ENCODE measurements around the gene TUBB.
"Not testable (repeated sequence)": the region's sequence is repeated elsewhere in the genome, so short reads cannot be mapped to it uniquely, and the experiment has no call there.

The TUBB gene

GRCh38 chr6:30719356-30719755 lies 796 bp upstream of the TUBB start:
- no peak for DNase-seq (ENCODE audit: low read depth)

GRCh38 chr6:30720738-30721197 lies 616 bp downstream of the TUBB start:
- DNase-seq (ENCODE audit: low read depth) = no peak

- DNase-seq (ENCODE audit: low read depth) = peak; percentile 88
Measured at GRCh38 chr6:30721198-30722024, 1.3 kb downstream of the TUBB start.

- DNase-seq (ENCODE audit: low read depth) = not testable (repeated sequence)
Measured at GRCh38 chr6:30722025-30722279, 1.8 kb downstream of the TUBB start.

GRCh38 chr6:30722280-30723112 lies 2.3 kb downstream of the TUBB start:
- DNase-seq (ENCODE audit: low read depth) = peak; percentile 81

- DNase-seq (ENCODE audit: low read depth) = not testable (repeated sequence)
Measured at GRCh38 chr6:30723159-30723842, 3.1 kb downstream of the TUBB start.

- not testable (repeated sequence) for DNase-seq (ENCODE audit: low read depth)
Measured at GRCh38 chr6:30723843-30724741, 3.9 kb downstream of the TUBB start.

GRCh38 chr6:30724906-30725667 lies 4.9 kb downstream of the TUBB start:
- no peak for DNase-seq (ENCODE audit: low read depth)

- DNase-seq (ENCODE audit: low read depth) = no peak
Measured at GRCh38 chr6:30725713-30726505, 5.8 kb downstream of the TUBB start.

- no peak for DNase-seq (ENCODE audit: low read depth)
Measured at GRCh38 chr6:30726506-30727413, 6.6 kb downstream of the TUBB start.

GRCh38 chr6:30727920-30728553 lies 7.9 kb downstream of the TUBB start:
- DNase-seq (ENCODE audit: low read depth) = no peak

- peak; percentile 63 for DNase-seq (ENCODE audit: low read depth)
Measured at GRCh38 chr6:30730601-30731435, 10.7 kb downstream of the TUBB start.

- no peak for DNase-seq (ENCODE audit: low read depth)
Measured at GRCh38 chr6:30732237-30732943, 12.2 kb downstream of the TUBB start.

- DNase-seq (ENCODE audit: low read depth) = no peak
Measured at GRCh38 chr6:30735668-30736314, 15.6 kb downstream of the TUBB start.

- no peak for DNase-seq (ENCODE audit: low read depth)
Measured at GRCh38 chr6:30738532-30738931, 18.4 kb downstream of the TUBB start.

- DNase-seq (ENCODE audit: low read depth) = no peak
Measured at GRCh38 chr6:30740540-30740870, 20.4 kb downstream of the TUBB start.
